ENCODE measurements around the gene BASP1. TPM values are rescaled to one million over a fixed set of nuclear protein-coding genes. Genes with fewer than 3 reads are reported as not detected.
A peak's percentile ranks its signal among the peaks of the same experiment; 100 is the strongest.

The BASP1 gene
- total RNA-seq, 6 experiments from 2014 or later: 101 to 158 (median 151) TPM

- Mint-ChIP-seq H3K27ac (peak overlapping the region; percentile 33; the same call in 1 of the 2 replicates), H3K27me3 (ENCODE audit: insufficient read depth) (no peaks in the 10 kb centered on the region; the same call in 1 of the 2 replicates), H3K9me3 (no peaks in the 10 kb centered on the region; the same call in 1 of the 2 replicates), H3K4me3 (no peak overlapping the region), H3K4me1 (ENCODE audit: low read depth) (peaks cover 93% of the 10 kb centered on the region), H3K36me3 (ENCODE audit: low read depth) (no peaks in the 10 kb centered on the region; the same call in 1 of the 2 replicates)
- TF ChIP-seq CTCF (IDR thresholded peaks at IDR 0.05): no peak
- DNase-seq: no peak
These were observed 33.6 kb upstream of the BASP1 start for GRCh38 chr5:17183831-17184230.

- Mint-ChIP-seq H3K27me3 (ENCODE audit: insufficient read depth) (peaks cover 1% of the 10 kb centered on the region; the same call in 1 of the 2 replicates), H3K4me3 (no peak overlapping the region), H3K27ac (peak overlapping the region; percentile 85), H3K4me1 (ENCODE audit: low read depth) (peaks cover 92% of the 10 kb centered on the region), H3K36me3 (ENCODE audit: low read depth) (no peaks in the 10 kb centered on the region; the same call in 1 of the 2 replicates), H3K9me3 (no peaks in the 10 kb centered on the region; the same call in 1 of the 2 replicates)
- no peak for TF ChIP-seq CTCF (IDR thresholded peaks at IDR 0.05)
- peak; percentile 19 for DNase-seq
These were observed 32.8 kb upstream of the BASP1 start for GRCh38 chr5:17184588-17184987.

GRCh38 chr5:17185349-17185748 is 32.1 kb upstream of the BASP1 start:
- no peaks in the 10 kb centered on the region; the same call in 1 of the 2 replicates for H3K36me3 Mint-ChIP-seq (ENCODE audit: low read depth)
- H3K4me1 Mint-ChIP-seq (ENCODE audit: low read depth): peaks cover 96% of the 10 kb centered on the region

GRCh38 chr5:17185773-17186172 is 31.7 kb upstream of the BASP1 start:
- Mint-ChIP-seq H3K9me3 (no peaks in the 10 kb centered on the region; the same call in 1 of the 2 replicates), H3K27me3 (ENCODE audit: insufficient read depth) (peaks cover 1% of the 10 kb centered on the region; the same call in 1 of the 2 replicates), H3K4me3 (peak overlapping the region; percentile 22), H3K27ac (peak overlapping the region; percentile 85), H3K36me3 (ENCODE audit: low read depth) (no peaks in the 10 kb centered on the region; the same call in 1 of the 2 replicates), H3K4me1 (ENCODE audit: low read depth) (peaks cover 96% of the 10 kb centered on the region)
- DNase-seq: peak; percentile 89
- 0 out of 2 replicates have a peak, but pooled peaks have one; percentile 35 for TF ChIP-seq CTCF (IDR thresholded peaks at IDR 0.05)

More at GRCh38 chr5:17185349-17185748, 32.1 kb upstream of the BASP1 start:
- H3K9me3 Mint-ChIP-seq: no peaks in the 10 kb centered on the region; the same call in 1 of the 2 replicates
- H3K27ac Mint-ChIP-seq: peak overlapping the region; percentile 85
- DNase-seq: no peak
- TF ChIP-seq CTCF (IDR thresholded peaks at IDR 0.05): no peak
- peaks cover 1% of the 10 kb centered on the region; the same call in 1 of the 2 replicates for H3K27me3 Mint-ChIP-seq (ENCODE audit: insufficient read depth)
- peak overlapping the region; percentile 22; the same call in 1 of the 2 replicates for H3K4me3 Mint-ChIP-seq

GRCh38 chr5:17186256-17186655 is 31.2 kb upstream of the BASP1 start:
- no peak overlapping the region; the same call in 1 of the 2 replicates for H3K4me3 Mint-ChIP-seq
- peaks cover 96% of the 10 kb centered on the region for H3K4me1 Mint-ChIP-seq (ENCODE audit: low read depth)
- no peaks in the 10 kb centered on the region; the same call in 1 of the 2 replicates for H3K36me3 Mint-ChIP-seq (ENCODE audit: low read depth)
- H3K27ac Mint-ChIP-seq: peak overlapping the region; percentile 85
- no peaks in the 10 kb centered on the region; the same call in 1 of the 2 replicates for H3K9me3 Mint-ChIP-seq
- peaks cover 1% of the 10 kb centered on the region; the same call in 1 of the 2 replicates for H3K27me3 Mint-ChIP-seq (ENCODE audit: insufficient read depth)
- DNase-seq: no peak
- no peak for TF ChIP-seq CTCF (IDR thresholded peaks at IDR 0.05)
